Epidermal melanocyte (primary cell): ENCODE data around the gene EFCAB11.

Source experiments
- DNase-seq: peaks from one replicate; pipeline ENCODE4 v3.0.0; 2011; ENCODE audit warnings: low spot score; ENCODE audit not compliant: insufficient read length

Gene EFCAB11

DNA sequence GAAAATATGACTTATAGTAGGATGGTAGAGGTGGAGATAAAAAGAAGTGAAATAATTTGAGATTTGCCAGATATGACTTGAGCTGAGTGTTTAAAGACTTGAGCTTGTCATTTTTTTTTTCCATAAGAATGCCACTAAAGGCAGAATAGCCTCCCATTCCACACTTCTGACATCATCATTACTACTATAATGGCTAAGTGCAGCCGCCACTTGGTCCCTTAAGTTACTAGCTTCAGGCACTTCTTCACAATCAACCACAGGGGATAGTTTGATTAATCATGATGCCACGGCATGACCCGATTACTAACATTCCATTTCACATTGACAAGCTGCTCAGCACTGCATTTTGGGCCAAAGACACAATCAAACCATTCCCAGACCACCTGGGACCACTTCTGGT, 127.9 kb downstream of the EFCAB11 start:
- DNase-seq: no peak

DNA sequence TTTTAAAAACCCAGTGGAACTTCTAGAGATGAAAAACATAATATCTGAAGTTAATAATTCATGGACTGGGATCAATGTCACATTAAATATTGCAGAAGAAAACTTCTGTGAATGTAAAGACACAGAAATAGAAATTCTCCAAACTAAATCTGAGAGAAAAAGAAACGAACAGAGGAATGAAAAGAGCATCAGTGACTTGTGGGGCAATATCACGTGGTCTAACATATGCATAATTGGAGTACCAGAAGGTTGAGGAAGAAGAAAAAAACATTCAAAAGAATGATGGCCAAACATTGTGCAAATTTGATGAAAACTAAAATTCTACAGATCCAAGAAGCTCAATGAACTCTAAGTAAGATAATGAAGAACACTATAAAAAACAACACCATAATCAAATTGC, 130.8 kb downstream of the EFCAB11 start:
- no peak for DNase-seq

DNA sequence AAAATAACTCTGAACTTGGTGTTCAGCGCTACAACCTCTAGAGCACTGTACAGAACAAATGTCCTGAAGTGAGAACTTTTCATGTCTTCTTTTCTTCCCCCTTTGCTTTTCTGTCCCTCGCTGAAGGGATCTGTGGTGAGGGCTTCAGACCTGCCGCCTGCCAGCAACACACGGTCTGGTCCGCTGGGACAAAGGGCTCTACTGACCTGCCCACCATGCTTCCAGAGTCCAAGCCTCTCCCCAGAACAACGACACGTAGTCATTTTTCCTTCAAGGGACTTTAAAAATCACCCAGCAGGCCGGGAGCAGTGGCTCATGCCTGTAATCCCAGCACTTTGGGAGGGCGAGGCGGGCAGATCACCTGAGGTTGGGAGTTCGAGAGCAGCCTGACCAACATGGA, 140.4 kb downstream of the EFCAB11 start:
- no peak for DNase-seq

DNA sequence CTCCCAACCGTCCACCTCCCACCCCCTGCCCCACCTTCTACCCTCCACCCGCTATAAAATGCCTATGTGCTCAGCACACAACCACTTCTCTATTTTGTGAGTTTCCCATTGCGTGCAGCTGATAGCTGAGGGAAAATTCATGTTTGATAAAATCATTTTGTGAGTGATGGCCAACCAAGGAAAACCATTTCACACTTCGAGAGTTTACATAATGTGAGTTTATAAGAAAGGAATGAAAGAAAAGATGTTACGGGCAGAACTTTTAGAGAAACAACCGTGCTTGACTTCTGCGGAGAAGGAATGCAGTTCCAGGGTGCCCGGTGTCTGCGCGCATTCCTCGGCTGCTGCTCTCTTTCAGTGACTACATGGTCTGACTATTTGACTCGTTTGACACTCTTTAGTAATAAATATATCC, 140.9 kb downstream of the EFCAB11 start:
- no peak for DNase-seq

DNA sequence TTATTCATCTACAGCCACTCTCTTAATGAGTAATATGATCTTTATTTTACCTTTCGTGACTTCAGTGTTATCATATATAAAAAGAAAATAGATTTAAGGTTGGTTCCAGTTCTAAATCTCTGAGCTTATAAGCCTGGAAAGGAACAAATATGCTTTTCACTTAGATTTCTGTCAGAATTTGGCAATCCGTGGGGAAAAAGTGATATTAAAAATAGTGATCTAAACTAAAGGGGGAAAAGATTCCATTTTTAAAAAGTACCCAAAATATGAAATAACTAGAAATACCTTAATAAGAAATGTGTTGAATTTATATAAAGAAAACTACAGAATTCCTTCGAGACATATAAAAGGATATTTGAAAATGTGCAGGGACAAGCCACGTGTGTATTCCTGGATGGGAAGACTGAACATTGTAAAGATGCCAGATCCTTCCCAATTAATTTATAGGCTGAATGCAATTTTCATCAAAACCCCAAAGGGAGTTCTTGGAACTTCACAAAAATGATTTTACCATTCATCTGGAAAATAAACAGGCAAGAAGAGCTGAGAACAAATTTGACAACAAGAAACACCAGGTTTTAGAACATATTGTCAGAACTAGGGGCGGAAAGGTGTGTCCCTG, 142.5 kb downstream of the EFCAB11 start:
- DNase-seq: no peak

DNA sequence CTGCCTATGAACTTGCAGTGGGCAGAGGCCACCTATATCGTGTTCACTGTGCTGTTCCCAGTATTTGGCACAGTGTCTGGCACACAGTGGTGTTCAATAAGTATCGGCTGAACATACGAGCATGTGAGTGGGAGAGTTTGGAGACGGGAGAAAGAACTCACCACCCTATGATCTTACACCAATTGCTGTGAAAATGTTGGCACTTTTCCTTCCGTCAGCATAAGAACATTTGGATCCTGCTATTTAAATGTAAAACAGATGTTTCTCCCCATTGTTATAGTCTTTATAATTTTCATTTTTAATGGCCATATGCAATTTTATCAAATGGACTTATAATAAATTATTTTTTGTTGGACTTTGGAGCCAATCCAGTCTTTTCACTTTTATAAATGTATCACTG, 144.4 kb downstream of the EFCAB11 start:
- no peak for DNase-seq

DNA sequence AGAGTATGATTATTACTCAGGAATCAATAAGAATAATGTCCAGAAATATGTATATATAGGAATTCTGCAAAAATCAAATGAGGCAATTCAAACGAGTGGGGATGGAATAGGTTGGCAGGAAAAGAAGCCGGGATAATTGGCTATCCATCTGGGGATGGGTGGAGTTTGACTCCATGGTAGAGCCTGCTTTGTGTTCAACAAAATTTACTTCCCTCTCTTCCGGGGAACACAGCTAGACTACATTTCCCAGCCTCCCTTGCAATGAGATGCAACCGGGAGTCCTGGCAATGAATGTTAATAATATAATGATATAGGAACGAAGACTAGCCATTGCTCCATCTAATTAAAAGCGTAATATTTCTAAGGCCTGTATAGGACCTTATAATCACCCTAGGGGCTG, 146.6 kb downstream of the EFCAB11 start:
- no peak for DNase-seq

DNA sequence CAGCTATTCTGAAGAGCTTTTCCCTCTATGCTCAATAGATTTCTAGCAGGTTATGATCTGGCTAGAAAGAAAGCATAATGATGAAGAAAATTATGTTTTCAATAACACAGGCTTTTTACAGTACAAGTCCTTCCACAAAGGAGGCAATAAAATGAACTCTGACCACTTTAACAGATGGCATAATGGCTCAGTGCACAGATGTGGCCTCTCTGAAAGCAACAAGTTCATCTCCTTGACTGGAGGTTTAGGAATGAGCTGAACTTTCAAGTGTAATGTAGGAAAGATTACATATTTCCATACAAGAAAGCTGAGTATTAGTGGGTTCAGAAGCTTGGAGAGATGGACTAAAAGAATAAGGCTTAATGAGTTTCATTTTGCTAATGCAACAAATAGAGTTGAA, 147.4 kb downstream of the EFCAB11 start:
- no peak for DNase-seq

DNA sequence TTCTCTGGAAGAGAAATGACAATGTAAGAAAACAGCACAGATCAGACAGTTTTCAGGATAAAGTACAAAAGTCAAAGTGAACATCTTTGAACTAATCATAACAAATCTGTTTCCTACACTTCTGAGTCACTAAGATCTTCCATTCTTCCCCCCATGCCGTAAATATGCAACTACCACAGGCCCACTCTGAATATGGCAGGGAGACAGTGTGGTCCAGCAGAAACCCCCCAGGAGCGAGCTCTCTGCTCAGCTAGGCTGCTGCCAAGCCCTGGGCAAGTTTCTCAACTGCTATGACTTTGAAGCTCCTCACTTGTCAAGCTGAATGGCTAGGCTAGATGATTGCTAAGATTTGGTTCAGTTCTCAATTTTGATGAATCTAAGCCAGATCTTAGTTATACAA, 148.1 kb downstream of the EFCAB11 start:
- DNase-seq: no peak

DNA sequence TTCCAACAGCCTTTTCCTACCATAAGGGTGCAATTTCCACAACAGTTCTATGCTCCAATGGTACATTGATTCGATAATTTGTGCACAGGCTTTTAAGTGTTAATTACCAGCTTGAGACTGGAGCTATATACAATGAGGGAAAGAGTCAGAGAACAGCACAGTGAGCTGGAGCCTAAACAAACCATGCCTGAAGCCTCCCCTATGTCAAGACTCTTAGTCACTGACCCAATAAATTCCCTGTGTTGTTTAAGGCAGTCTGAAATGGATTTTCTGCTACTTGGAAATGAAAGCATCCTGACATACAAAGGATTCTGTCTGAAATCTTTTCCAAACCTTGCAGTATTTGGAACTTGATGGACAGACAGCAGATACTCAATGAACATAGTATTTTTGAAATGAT, 149.0 kb downstream of the EFCAB11 start:
- DNase-seq: no peak

DNA sequence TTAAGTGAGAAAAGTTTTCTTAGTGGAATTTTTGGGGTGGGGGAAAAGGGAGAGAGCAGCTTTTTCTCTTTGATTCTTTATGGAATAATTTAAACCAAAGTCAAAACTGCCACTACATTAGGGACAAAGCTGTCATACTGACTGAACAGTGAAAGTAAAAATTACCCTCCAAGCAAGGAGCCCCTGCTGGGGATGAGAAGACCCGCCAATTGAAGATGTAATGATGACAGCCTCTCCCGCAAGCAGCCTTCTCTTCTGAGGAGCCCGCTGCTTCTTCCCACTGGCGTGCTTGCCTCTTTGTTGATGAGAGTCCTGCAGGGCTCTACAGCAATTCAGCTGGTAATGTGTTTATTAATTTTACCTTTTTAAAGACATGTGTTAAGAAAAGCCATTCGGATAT, 151.0 kb downstream of the EFCAB11 start:
- no peak for DNase-seq

DNA sequence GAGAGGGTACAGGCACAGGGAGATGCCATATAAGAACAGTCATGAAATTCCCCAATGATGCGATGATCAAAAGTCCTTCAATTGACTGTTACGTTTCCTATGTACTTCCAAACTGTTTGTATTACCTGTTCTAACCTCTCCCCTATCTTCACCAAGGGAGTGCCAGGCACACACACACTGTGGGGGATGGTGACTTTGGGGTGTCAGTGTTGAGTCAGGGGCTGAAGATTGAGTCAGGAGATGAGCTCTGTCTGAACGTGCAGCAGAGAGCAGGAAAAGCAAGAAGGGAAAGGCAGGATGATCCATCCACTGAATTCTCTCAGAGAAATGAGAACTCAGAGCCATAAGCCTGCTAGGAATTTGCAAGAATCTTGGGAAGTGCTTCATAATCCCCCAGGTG, 153.4 kb downstream of the EFCAB11 start:
- DNase-seq: no peak

DNA sequence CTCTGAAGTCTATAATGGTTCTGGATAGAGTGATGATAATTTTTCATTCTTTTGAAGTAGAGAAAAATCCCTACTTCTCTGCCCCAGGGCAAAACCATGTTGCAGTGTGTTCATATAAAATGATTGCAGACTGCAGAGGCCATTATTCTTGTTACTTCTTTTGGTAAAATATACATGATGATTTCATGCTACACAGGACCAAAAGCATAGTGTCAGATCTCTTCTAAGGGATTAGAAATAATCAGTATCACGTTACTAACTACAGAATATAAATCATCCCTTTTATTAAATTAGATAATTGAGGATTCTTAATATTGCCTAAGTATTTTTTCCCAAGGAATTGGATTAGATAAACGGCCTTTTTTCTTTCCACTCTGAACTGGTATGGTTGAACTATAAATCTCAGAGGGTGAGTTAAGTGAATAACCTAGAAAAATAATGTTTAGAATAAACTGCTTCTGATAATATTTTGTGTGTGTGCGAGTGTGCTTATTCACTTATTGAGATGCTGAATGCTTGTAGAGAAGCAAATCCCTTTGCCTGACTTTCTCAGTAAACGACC, 156.2 kb downstream of the EFCAB11 start:
- no peak for DNase-seq

DNA sequence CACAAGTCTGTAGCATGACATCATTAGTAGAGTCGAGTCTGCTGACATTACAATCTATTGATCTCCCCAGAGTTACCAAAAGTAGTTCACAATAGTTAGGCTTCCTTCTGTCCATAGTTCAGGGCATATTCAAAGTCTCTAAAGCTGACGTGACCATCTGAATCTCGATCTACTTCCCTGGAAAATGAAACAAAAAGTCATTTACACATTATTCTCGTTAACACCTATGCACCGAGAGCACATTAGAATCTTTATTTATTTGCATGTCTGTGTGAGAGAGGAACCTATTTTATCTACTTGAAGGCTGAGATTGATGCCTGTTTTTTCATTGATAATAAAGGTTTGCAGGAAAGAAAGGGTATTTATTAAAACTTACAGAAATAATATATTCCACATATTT, 157.4 kb downstream of the EFCAB11 start:
- no peak for DNase-seq

DNA sequence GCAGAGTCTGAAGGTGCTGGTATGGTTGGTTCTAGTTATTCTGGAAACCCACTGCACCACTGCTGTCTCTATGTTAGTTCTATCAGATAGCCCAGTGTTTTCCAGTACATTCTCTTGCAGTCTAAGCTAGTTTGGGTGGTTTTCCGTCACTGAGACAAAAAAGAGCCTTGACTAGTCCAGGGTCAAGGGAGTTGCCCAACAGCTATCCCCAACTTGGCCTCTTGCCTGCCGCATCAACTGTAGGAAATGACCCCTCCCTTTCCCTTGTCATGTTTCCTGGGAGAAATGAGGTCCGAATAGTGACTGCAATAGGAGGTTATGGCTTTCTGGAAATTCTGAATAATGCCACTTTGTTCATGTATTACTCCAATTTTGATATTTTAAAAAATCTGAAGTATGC, 160.4 kb downstream of the EFCAB11 start:
- DNase-seq: no peak

DNA sequence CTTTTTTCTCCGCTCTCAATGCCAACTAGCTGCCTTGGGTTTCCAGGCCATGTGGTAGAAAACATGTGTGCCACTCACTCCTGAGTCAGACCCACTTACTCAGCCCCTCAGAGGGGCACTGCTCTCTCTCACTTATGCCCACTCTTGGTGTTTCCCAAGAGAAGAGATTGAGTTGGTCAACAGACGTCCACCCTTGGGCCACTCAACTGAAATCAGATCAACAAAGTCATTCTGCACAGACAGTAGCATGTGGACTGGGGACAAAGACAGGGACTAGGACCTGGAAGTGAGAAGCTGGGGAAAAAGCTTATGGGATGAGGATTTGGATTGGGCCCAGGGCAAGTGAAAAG, 161.2 kb downstream of the EFCAB11 start:
- DNase-seq: no peak

DNA sequence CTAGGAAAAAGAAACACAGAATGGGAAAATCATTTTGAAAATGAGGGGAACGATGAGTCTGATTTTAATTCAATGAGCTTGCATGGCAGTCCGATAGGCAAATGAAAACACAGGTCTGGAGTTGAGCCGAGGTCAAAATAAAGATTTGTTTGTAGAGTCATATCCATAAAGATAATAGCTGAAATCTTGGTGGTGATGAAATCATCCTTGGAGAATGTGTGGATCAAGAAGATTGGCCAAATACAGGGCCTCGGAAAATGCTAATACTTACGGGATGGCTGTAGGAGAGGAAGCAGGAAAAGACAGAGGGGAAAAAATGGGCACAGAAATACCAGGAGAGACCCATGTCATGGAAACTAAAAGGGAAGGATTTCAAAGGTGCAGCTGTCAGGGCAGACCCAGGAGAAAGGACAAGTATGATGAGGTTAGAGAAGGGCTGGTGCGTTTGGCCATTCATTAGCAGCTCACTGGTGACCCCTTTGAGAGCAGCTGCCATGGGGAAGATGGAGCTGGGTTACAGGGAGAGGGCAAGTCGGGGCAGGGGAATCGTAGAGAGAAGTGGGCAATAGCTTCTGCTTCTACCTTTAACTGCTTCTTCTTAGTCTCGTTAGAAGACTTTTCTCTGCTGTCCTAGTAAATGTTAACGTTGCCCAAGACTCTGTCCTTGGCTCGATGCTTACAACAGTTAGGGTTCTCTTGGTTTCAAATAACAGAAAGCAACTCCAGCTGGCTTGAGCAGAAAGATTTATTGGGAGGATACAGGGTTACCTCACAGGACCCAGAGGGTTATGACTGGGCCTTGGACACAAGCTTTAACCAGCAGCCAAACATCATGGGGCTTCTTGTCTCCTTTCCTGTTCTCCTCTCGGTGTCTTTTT, 161.8 kb downstream of the EFCAB11 start:
- no peak for DNase-seq

DNA sequence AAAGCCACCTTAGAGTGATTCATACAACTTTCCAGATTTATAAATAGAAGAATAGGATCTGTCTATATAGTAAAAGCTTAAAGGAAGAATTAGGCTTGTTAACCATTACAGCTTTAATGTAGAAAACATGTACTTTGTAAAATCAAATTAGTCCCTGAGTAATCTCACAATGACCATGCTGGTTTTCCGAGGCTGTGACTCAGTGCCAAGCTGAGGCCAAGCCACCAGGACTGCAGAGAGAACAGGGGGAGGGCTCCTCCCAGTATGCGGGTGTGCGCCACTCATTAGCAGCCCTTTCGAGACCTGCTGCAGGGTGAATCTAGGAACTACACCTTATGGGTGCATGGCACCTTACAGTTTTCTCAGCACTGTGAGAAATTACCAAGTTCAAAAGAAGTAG, 167.0 kb downstream of the EFCAB11 start:
- no peak for DNase-seq

DNA sequence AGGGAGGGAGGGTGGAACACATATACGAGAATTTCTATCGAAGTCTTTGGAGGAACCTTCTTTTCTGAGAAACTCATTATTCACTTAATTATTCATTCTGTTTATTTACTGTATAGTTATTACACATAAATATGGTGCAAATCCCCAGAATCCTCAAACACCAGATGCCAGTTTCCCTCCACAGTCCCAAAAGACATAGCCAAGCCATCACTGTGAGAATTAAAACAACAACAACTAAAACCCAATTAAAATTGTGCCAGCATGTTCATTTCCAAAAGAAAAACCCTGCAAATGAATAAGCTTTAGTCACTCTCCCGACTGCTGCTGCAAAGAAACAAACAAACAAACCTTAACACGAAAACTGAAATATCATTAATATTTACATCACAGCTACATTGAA, 173.5 kb downstream of the EFCAB11 start:
- DNase-seq: no peak

DNA sequence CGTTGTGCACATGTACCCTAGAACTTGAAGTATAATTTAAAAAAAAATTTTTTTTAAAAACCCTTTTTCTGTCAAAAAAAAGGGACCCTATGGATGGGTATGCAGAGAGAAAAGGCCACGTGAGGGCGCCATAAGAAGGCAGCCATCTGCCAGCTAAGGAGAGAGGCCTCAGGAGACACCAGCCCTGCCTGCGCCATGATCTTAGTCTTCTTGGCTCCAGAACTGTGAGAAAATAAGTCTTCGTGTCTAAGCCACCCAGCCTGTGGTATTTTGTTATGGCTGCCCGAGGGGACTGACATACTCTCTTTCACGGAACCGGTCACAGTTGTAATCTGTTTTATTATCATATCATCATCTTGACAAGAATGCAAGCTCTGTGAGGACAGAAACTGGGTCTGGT, 174.8 kb downstream of the EFCAB11 start:
- DNase-seq: no peak

DNA sequence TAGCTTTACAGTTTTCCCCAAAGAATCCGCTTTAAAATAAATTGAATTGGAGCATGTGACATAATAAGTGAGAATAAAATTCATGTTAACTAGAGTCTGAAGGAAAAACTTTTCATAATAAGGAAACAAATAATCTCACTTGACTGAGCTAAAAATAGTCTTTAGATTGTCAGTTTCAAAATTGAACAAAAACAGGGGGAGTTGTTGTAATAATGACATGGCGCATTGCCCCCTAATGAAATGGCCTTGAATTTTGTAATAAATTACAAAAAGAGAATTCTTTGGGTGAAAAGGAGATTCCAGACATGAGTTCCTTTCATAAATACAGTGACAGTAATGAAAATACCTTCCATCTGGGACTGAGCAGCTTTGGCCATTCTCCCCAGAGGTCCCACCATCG, 178.6 kb downstream of the EFCAB11 start:
- no peak for DNase-seq

DNA sequence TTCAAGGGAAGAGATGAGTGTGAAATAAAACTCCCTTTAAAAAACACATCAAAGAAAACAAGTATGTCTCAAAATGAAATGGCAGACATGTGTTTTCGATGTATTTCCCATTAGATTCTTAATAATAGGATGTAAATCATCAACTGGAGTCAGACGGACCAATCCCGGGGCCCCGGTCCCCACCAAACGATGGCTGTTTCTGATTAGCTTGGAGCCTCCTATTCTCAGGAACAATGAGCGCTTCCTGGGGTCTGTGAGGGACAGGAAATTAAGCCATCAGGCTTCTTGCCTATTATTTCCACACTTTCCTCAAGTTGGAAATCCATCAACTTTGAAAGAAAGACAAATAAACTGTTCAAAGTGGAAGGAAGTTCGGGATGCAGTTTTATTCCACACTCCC, 179.4 kb downstream of the EFCAB11 start:
- DNase-seq: no peak
